Mucosa of descending colon (tissue), 3 donors: ENCODE measurements around the gene STRIP2. TPM values are rescaled to one million over a fixed set of nuclear protein-coding genes. Genes with fewer than 3 reads are reported as not detected.
A peak's percentile ranks its signal among the peaks of the same experiment; 100 is the strongest.
"Not testable (repeated sequence)": the region's sequence is repeated elsewhere in the genome, so short reads cannot be mapped to it uniquely, and the experiment has no call there.

Experiments
- ATAC-seq: fragments of 200-7000 bp; cut with Tn5 transposase; one replicate; pipeline ENCODE4 v1.9.1; 2020; ENCODE audit warnings: mild to moderate bottlenecking, moderate library complexity
- DNase-seq, 3 donors: peaks; one replicate each; pipeline ENCODE4 v3.0.0-alpha.2; 2020
- H3K36me3 ChIP-seq: fragments of 200-600 bp; one replicate; pipeline ENCODE4 v1.8.0; 2021; ENCODE audit warnings: low read depth, mild to moderate bottlenecking
- H3K4me1 ChIP-seq: fragments of 200-600 bp; one replicate; pipeline ENCODE4 v1.8.0; 2021; ENCODE audit warnings: low read depth, mild to moderate bottlenecking
- H3K4me3 ChIP-seq: fragments of 200-600 bp; one replicate; pipeline ENCODE4 v1.8.0; 2021; ENCODE audit warnings: mild to moderate bottlenecking
- H3K9me3 ChIP-seq: fragments of 200-600 bp; one replicate; pipeline ENCODE4 v1.8.0; 2021; ENCODE audit warnings: mild to moderate bottlenecking
- intact Hi-C, 2 donors: fragments of 100-400 bp; cut with DNase I in 1 of 2; cut with micrococcal nuclease in 1 of 2; formaldehyde crosslinking; loops; one replicate each; pipeline versions ENCODE4 v1.11.0 to v1.11.1; 2022; cut with DNase I, micrococcal nuclease
- total RNA-seq, 3 donors: library from RNA; stranded (reverse); fragmentation: NEBNext Ultra II Directional in 2 of 3; extraction: Animal tissue kit (Norgen Biotek cat#: 25700) in 2 of 3; gene quantifications; one replicate each; pipeline versions ENCODE4 v1.2.1 to v1.2.4, GENCODE V29; 2021 to 2023
- TF ChIP-seq, protein P1 (sequence below): fragments of 200-600 bp; IDR thresholded peaks from one replicate; pipeline ENCODE4 v1.8.0; 2022; ENCODE audit warnings: antibody characterized with exemption, mild to moderate bottlenecking
- donor health status: DM: no; HTN: no; CAD: no; lungs with moderate emphysema.
- donor health status: DM: no; HTN: no; CAD: no.
- donor health status: DM: no; HTN: yes; CAD: no.

STRIP2 gene
- total RNA-seq, 3 donors from 2014 or later: 0.09 to 1.3 (median 1.3) TPM

- H3K4me1 ChIP-seq: no peaks in the 10 kb centered on the region
Observed at GRCh38 chr7:129394101-129394500, 40.1 kb upstream of the STRIP2 start.

DNA sequence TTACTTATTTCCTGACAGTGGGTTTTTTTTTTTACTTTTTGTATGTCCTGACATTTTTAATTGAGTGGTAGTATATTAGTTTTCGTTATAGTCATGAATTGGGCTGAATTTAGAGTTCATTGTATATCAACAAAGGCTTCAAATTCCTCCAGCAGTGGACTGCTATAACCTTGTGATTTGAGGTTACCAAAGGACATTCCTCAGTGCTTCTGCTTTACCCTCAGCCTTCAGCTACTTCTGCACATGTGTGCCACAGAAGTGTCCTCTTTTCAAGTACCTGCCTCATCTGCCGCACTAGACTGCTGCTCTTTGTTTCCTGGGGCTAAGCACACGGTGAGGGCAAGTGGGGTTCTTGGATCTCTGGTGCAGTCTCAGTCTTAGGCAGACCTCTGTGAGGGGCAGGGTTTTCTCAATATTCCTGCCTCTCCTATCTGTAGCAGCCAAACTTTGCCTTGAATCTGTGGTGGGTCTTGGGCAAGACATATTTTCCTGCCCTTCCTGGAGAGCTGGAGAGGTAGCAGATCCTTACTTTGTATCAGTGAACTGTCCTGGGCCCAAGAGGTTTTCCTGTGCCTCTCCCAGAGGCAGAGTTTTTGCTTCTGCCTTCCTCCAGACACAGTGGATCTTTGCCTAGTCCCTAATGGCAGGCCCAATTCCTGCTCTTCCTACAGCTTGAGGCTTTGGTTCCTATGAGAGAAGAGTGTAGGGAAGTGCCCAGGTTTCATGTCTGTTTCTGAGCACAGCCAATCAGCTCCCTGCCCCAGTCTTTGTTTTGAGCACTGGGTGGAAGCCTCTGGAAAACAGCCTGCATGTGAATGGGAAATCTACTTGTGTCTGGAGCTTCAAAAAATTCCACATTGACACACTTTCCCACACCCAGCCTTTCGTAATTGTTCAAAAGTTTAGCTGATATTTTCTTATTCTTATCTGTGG lies 39.0 kb upstream of the STRIP2 start:
- DNase-seq (no peak), ATAC-seq (no peak)
- H3K9me3 ChIP-seq: no peaks in the 10 kb centered on the region
- TF ChIP-seq, protein P1, sequence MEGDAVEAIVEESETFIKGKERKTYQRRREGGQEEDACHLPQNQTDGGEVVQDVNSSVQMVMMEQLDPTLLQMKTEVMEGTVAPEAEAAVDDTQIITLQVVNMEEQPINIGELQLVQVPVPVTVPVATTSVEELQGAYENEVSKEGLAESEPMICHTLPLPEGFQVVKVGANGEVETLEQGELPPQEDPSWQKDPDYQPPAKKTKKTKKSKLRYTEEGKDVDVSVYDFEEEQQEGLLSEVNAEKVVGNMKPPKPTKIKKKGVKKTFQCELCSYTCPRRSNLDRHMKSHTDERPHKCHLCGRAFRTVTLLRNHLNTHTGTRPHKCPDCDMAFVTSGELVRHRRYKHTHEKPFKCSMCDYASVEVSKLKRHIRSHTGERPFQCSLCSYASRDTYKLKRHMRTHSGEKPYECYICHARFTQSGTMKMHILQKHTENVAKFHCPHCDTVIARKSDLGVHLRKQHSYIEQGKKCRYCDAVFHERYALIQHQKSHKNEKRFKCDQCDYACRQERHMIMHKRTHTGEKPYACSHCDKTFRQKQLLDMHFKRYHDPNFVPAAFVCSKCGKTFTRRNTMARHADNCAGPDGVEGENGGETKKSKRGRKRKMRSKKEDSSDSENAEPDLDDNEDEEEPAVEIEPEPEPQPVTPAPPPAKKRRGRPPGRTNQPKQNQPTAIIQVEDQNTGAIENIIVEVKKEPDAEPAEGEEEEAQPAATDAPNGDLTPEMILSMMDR: no peak
- H3K4me3 ChIP-seq: no peak overlapping the region
- H3K36me3 ChIP-seq: peaks cover 6% of the 10 kb centered on the region
- intact Hi-C loops: no loop called here
- H3K4me1 ChIP-seq: no peaks in the 10 kb centered on the region

More at GRCh38 chr7:129394101-129394500, 40.1 kb upstream of the STRIP2 start:
- TF ChIP-seq, protein P1: no peak
- Histone ChIP-seq H3K36me3 (no peaks in the 10 kb centered on the region), H3K9me3 (no peaks in the 10 kb centered on the region), H3K4me3 (no peak overlapping the region)
- intact Hi-C loops: no loop called here
- DNase-seq (no peak), ATAC-seq (peak; percentile 69)

DNA sequence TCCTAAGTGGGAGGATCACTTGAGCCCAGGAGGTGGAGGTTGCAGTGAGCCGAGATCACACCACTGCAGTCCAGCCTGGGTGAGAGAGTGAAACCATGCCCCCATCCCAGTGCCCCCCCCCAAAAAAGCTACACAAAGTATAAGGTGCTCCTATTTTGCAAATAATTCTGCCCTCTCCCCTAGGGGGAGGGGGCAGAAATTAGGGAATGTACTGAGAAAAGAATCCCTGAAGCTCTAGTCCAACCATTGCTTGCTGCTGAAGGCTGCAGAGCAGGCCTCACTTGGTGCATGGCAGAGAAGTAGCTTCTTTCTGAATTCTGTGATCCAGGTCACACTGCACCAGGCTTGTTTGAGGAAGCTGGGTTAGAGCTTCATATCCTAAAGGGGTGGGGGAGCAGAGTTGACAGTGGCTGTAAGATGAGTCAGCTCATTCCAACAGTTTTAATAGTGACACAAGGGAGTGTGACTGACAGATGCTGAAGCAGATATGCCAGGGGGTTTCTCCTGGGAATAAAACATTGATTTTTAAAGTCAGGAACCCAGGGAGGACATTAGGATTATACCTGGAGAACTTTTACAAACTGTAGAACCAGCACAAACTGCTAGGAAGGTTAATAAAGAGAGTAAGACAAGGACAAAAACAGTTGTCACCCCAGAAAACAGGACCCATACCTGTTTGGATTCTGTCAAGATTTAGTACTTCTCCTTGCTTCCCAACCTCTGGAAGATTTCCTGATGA lies 32.8 kb upstream of the STRIP2 start:
- intact Hi-C loops: no loop called here
- TF ChIP-seq, protein P1: no peak
- Histone ChIP-seq H3K9me3 (no peaks in the 10 kb centered on the region), H3K36me3 (peaks cover 6% of the 10 kb centered on the region), H3K4me1 (no peaks in the 10 kb centered on the region), H3K4me3 (no peak overlapping the region)
- DNase-seq: no peak
- ATAC-seq: peak; percentile 38

DNA sequence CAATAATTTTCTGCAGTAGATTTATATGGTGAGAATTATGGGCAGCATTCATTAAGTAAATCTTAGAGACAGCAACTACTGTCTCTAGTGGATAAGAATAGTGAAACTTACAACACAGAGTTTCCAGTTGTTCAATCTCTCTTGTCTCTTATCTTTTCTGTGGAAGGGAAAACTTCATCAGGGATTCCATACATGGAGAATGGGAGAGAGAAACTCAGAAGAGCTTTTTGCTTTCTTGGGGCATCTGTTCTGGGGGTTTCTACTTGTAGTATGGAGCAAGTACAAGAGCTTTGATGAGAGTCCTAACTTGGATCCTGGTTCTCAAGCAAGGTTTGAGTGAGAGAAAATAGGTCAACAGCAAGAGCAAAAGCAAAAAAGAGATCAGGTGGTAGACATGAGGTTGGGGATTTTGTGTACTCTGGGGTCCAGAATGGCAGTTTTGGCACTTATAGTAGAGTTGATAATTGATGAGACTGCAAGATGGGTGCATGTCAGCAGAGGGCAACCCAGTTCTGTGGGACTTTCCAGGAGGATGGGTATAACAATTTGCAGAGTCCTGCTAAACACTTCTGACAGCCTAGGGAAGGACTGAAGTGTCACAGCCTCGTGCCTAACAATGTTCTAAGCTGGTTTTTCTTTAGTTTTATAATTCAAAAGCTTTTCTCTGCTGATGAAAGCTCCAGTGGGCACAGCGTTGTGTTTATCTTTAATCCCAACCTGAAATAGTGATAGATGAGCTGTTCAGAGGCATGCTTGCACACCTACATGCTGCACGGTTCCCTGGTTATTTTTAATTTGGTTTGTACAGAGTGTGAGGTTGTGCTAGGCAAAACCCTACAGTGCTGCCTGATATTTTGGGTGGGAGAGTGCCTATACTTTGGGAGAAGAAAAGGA lies 32.0 kb upstream of the STRIP2 start:
- ATAC-seq: no peak
- H3K4me3 ChIP-seq: no peak overlapping the region
- no peaks in the 10 kb centered on the region for H3K4me1 ChIP-seq
- no peaks in the 10 kb centered on the region for H3K9me3 ChIP-seq
- intact Hi-C loops: no loop called here
- TF ChIP-seq, protein P1: no peak
- H3K36me3 ChIP-seq: peaks cover 6% of the 10 kb centered on the region
- no peak for DNase-seq

DNA sequence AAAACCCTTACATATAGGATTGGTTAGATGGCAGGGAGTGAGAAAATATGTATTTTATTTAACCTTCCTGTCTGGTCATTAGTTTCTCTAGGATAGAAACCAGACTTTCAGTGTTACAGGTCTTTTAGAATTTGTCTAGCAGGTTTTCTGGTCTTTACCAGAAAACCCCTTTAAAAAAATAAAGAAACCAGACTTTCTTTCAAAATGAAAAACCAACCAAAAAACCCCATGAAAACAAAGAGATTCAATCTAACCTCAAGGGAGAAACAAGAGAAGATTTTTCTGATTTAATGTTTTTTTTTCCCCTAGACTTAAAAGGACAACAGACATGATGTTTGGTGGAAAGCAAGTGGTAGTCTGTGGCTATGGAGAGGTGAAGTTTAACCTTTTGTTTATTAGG lies 28.7 kb upstream of the STRIP2 start:
- ATAC-seq: no peak
- Histone ChIP-seq H3K9me3 (no peaks in the 10 kb centered on the region), H3K4me3 (no peak overlapping the region), H3K4me1 (no peaks in the 10 kb centered on the region), H3K36me3 (no peaks in the 10 kb centered on the region)
- no peak for DNase-seq
- TF ChIP-seq, protein P1: no peak
- intact Hi-C loops: no loop called here

- not testable (repeated sequence) for H3K36me3 ChIP-seq
Observed at GRCh38 chr7:129410238-129410637, 24.0 kb upstream of the STRIP2 start.

More at GRCh38 chr7:129410238-129410637, 24.0 kb upstream of the STRIP2 start:
- ATAC-seq, H3K4me3 ChIP-seq, H3K9me3 ChIP-seq, H3K4me1 ChIP-seq, intact Hi-C loops, DNase-seq: not testable (repeated sequence)
